Germinal center (tissue), 1 donor: Measurements from ENCODE around the gene FAM78A.
"Not testable (repeated sequence)": the region's sequence is repeated elsewhere in the genome, so short reads cannot be mapped to it uniquely, and the experiment has no call there.

Experiments used
- DNase-seq: peaks from one replicate; pipeline ENCODE4 v3.0.0; 2012; ENCODE audit warnings: mixed read lengths, low spot score

Gene FAM78A

GRCh38 chr9:131236761-131237160, 39.5 kb downstream of the FAM78A start:
- DNase-seq = no peak

- DNase-seq = no peak
Observed at GRCh38 chr9:131236161-131236560, 40.1 kb downstream of the FAM78A start.

GRCh38 chr9:131235480-131235851, 40.8 kb downstream of the FAM78A start:
- DNase-seq = no peak

- no peak for DNase-seq
Observed at GRCh38 chr9:131234799-131235479, 41.4 kb downstream of the FAM78A start.

- DNase-seq = no peak
Observed at GRCh38 chr9:131233995-131234394, 42.3 kb downstream of the FAM78A start.

- no peak for DNase-seq
Observed at GRCh38 chr9:131233556-131233955, 42.8 kb downstream of the FAM78A start.

GRCh38 chr9:131228988-131229387, 47.3 kb downstream of the FAM78A start:
- no peak for DNase-seq

GRCh38 chr9:131227959-131228460, 48.3 kb downstream of the FAM78A start:
- no peak for DNase-seq

GRCh38 chr9:131227112-131227958, 49.0 kb downstream of the FAM78A start:
- DNase-seq = no peak

- no peak for DNase-seq
Observed at GRCh38 chr9:131226226-131226625, 50.1 kb downstream of the FAM78A start.

- DNase-seq = no peak
Observed at GRCh38 chr9:131222460-131222859, 53.9 kb downstream of the FAM78A start.

- DNase-seq = no peak
Observed at GRCh38 chr9:131220485-131220884, 55.8 kb downstream of the FAM78A start.

- DNase-seq = no peak
Observed at GRCh38 chr9:131218370-131218769, 57.9 kb downstream of the FAM78A start.

GRCh38 chr9:131217331-131218031, 58.8 kb downstream of the FAM78A start:
- DNase-seq = no peak

- no peak for DNase-seq
Observed at GRCh38 chr9:131216806-131217205, 59.5 kb downstream of the FAM78A start.

GRCh38 chr9:131214876-131215275, 61.4 kb downstream of the FAM78A start:
- DNase-seq = no peak

- DNase-seq = no peak
Observed at GRCh38 chr9:131214286-131214856, 61.9 kb downstream of the FAM78A start.

- DNase-seq = not testable (repeated sequence)
Observed at GRCh38 chr9:131211920-131212319, 64.4 kb downstream of the FAM78A start.
